ENCODE measurements around the gene PACS1.

GRCh38 chr11:66228521-66228920, 158.4 kb downstream of the PACS1 start:
- TF ChIP-seq FOXA1 (IDR thresholded peaks at IDR 0.05) (no peak), NFRKB (IDR thresholded peaks at IDR 0.05) (no peak), SP1 (IDR thresholded peaks at IDR 0.05) (no peak), ARNT (IDR thresholded peaks at IDR 0.05) (no peak)

All from HEK293T (cell line).